Panc1 (cell line): ENCODE data around the gene GALNT10. TPM values are rescaled to one million over a fixed set of nuclear protein-coding genes. Genes with fewer than 3 reads are reported as not detected.
A peak's percentile ranks its signal among the peaks of the same experiment; 100 is the strongest.

Source experiments
- ATAC-seq: fragments of 200-7000 bp; cut with Tn5 transposase; 2 replicates; pipeline ENCODE4 v1.9.1; 2020; ENCODE audit warnings: mild to moderate bottlenecking, moderate library complexity
- BruUV-seq: library from RNA; stranded (reverse); fragments of 400-500 nt; replicated peaks from 2 replicates; lab custom pipeline; 2021; lab: Mats Ljungman, UMichigan
- CTCF ChIA-PET: fragments of 300-600 bp; sonication (Branson Sonifier 250); formaldehyde crosslinking; loops from one replicate; lab custom pipeline; 2022; ENCODE audit warnings: antibody characterized with exemption; lab: Charles Lee
- POLR2A ChIA-PET: fragments of 300-600 bp; sonication (Branson Sonifier 250); formaldehyde crosslinking; loops from one replicate; lab custom pipeline; 2022; ENCODE audit warnings: antibody characterized with exemption; lab: Charles Lee
- DNase-seq: peaks from one replicate; pipeline ENCODE4 v3.0.0-alpha.2; 2010; ENCODE audit warnings: low read depth, low spot score
- H3K27ac ChIP-seq: 2 replicates; pipeline ENCODE4 v1.5.1; 2011; ENCODE audit warnings: mild to moderate bottlenecking, low read length, inconsistent platforms
- H3K27me3 ChIP-seq: fragments of 200-500 bp; sonication (Bioruptor generic); 2 replicates; pipeline ENCODE4 v1.6.0; 2014; ENCODE audit warnings: low read length, inconsistent platforms; ENCODE audit not compliant: control insufficient read depth, insufficient read depth
- H3K36me3 ChIP-seq: fragments of 200-500 bp; sonication (Bioruptor generic); 2 replicates; pipeline ENCODE4 v1.5.1; 2014; ENCODE audit warnings: inconsistent platforms, mild to moderate bottlenecking, low read length, moderate library complexity; ENCODE audit not compliant: control insufficient read depth, insufficient read depth
- H3K4me1 ChIP-seq: 2 replicates; pipeline ENCODE4 v1.5.1; 2011; ENCODE audit warnings: inconsistent platforms, mild to moderate bottlenecking, low read length, moderate library complexity; ENCODE audit not compliant: control insufficient read depth, insufficient read depth
- H3K4me3 ChIP-seq, 2 experiments: 2 replicates each; pipeline ENCODE4 v1.5.1; 2011 to 2012; ENCODE audit warnings: low read depth in 2 of 2, low read length in 2 of 2, mild to moderate bottlenecking in 2 of 2, inconsistent platforms in 1 of 2, moderate library complexity in 1 of 2
- H3K9me3 ChIP-seq: fragments of 200-500 bp; sonication (Bioruptor generic); 2 replicates; pipeline ENCODE4 v1.5.1; 2014; ENCODE audit warnings: low read depth, mild to moderate bottlenecking, inconsistent platforms, low read length, moderate library complexity; ENCODE audit not compliant: control insufficient read depth, insufficient read depth
- CTCF ChIP-seq: fragments of 450-650 bp; IDR thresholded peaks from 2 replicates; pipeline ENCODE4 v1.5.1; 2017; ENCODE audit warnings: mild to moderate bottlenecking
- POLR2AphosphoS5 ChIP-seq: IDR thresholded peaks from 2 replicates; pipeline ENCODE4 v1.6.1; 2012; ENCODE audit warnings: mild to moderate bottlenecking, low read depth, low read length, moderate library complexity
- REST ChIP-seq, 2 experiments: IDR thresholded peaks; 2 replicates each; pipeline ENCODE4 v1.6.1; 2011 to 2012; ENCODE audit warnings: low read depth in 2 of 2, control low read depth in 1 of 2, low read length in 1 of 2, mild to moderate bottlenecking in 1 of 2, moderate library complexity in 1 of 2; ENCODE audit not compliant: insufficient read depth in 1 of 2
- SIN3A ChIP-seq: IDR thresholded peaks from 2 replicates; pipeline ENCODE4 v1.6.1; 2012; ENCODE audit warnings: low read depth, mild to moderate bottlenecking, low read length, moderate library complexity, borderline replicate concordance; ENCODE audit not compliant: insufficient read depth
- TCF7L2 ChIP-seq: IDR thresholded peaks from 2 replicates; pipeline ENCODE4 v1.6.1; 2011; ENCODE audit warnings: mild to moderate bottlenecking, low read depth, low read length, inconsistent platforms
- in situ Hi-C: cut with HindIII; loops from 2 replicates; pipeline ENCODE4 v1.10.0; 2016; ENCODE audit warnings: low sequenced_read_pairs, low pct_unique_long_range_greater_than_20kb
- intact Hi-C: fragments of 100-400 bp; cut with micrococcal nuclease; formaldehyde crosslinking; loops from one replicate; pipeline ENCODE4 v1.10.0; 2022; ENCODE audit not compliant: unreplicated experiment
- total RNA-seq: library from RNA; stranded (reverse); gene quantifications from one replicate; pipeline ENCODE4 v1.2.1, GENCODE V29; 2021; ENCODE audit not compliant: unreplicated experiment

GALNT10 gene
- total RNA-seq, 1 experiment from 2014 or later, result 50.5 TPM

- no peaks in the 10 kb centered on the region for H3K9me3 ChIP-seq
- peaks cover 26% of the 10 kb centered on the region for H3K4me1 ChIP-seq
- intact Hi-C loops, result loop anchor here (5.0 kb wide), 1 partner anchor 206 kb away; no protein-coding TSS in a partner anchor
- no TSS peak for BruUV-seq
- ChIA-PET CTCF (no interaction called here), POLR2A (no interaction called here)
- no peak for TF ChIP-seq TCF7L2
- TF ChIP-seq REST (IDR thresholded peaks at IDR 0.05; ENCODE audit: insufficient read depth in 1 of 2, low read depth in 2 of 2, low read length in 1 of 2), result no peak
- TF ChIP-seq CTCF, result no peak
- TF ChIP-seq POLR2AphosphoS5, result no peak
- TF ChIP-seq SIN3A, result no peak
- in situ Hi-C loops, result no loop called here
- H3K27ac ChIP-seq, result no peak overlapping the region
- H3K27me3 ChIP-seq, result no peaks in the 10 kb centered on the region
- ATAC-seq (no peak), DNase-seq (no peak)
- H3K36me3 ChIP-seq, result no peaks in the 10 kb centered on the region
- no peak overlapping the region for H3K4me3 ChIP-seq
These were observed 5.7 kb downstream of the GALNT10 start for GRCh38 chr5:154196281-154196680.

- CTCF ChIA-PET, result interaction anchor here (0.9 to 1.2 kb wide), 2 partner anchors 125 to 209 kb away, joined by 3 to 9 read pairs; no protein-coding TSS in a partner anchor
- DNase-seq (no peak), ATAC-seq (no peak)
- BruUV-seq, result no TSS peak
- peaks cover 19% of the 10 kb centered on the region for H3K4me1 ChIP-seq
- H3K27me3 ChIP-seq, result no peaks in the 10 kb centered on the region
- POLR2A ChIA-PET, result interaction anchor here (0.6 kb wide), 1 partner anchor 435 kb away, joined by 5 read pairs; no protein-coding TSS in a partner anchor
- H3K36me3 ChIP-seq, result no peaks in the 10 kb centered on the region
- intact Hi-C loops (loop anchor here (5.0 kb wide), 1 partner anchor 205 kb away; no protein-coding TSS in a partner anchor), in situ Hi-C loops (no loop called here)
- H3K4me3 ChIP-seq, result no peak overlapping the region
- TF ChIP-seq REST (IDR thresholded peaks at IDR 0.05; ENCODE audit: insufficient read depth in 1 of 2, low read depth in 2 of 2, low read length in 1 of 2), result no peak
- TF ChIP-seq CTCF, result peak; percentile 59; the same call in 1 of the 2 replicates
- no peaks in the 10 kb centered on the region for H3K9me3 ChIP-seq
- H3K27ac ChIP-seq, result no peak overlapping the region; the same call in 1 of the 2 replicates
These were observed 6.6 kb downstream of the GALNT10 start for GRCh38 chr5:154196955-154197652.
